ENCODE data around the gene CHAC2. TPM values are rescaled to one million over a fixed set of nuclear protein-coding genes. Genes with fewer than 3 reads are reported as not detected.

Gene CHAC2
- 1.7 and 11.9 TPM in 2 replicates for total RNA-seq

GRCh38 chr2:53767405-53768241 lies at the start of gene CHAC2:
Gene CHAC2 (plus strand): TSS chr2:53767804. CDS start chr2:53767887, 83 bp downstream.

GRCh38 chr2:53786705-53787613 lies 19.4 kb downstream of the CHAC2 start, which contains the start of the genes ASB3 and ERLEC1:
Gene ASB3 (minus strand): TSS chr2:53786953. CDS start chr2:53765572, 21,381 bp downstream.
Gene ERLEC1 (plus strand): TSS chr2:53787044. CDS start chr2:53787211, 167 bp downstream.

Other genes starting within 250 kb of the CHAC2 start
- 26.5 and 36.9 TPM in 2 replicates for gene ASB3, start 19.1 kb downstream of the CHAC2 start, total RNA-seq
- 245 and 372 TPM in 2 replicates for gene ERLEC1, start 19.2 kb downstream of the CHAC2 start, total RNA-seq
- gene GPR75, start 92.2 kb downstream of the CHAC2 start, total RNA-seq, result 0.28 and 1.2 TPM in 2 replicates
- 17.5 and 31.2 TPM in 2 replicates for gene PSME4, start 203.2 kb downstream of the CHAC2 start, total RNA-seq

Measured in regular cardiac myocyte (primary cell).